ENCODE measurements around the gene RFX2. TPM values are rescaled to one million over a fixed set of nuclear protein-coding genes. Genes with fewer than 3 reads are reported as not detected.

The RFX2 gene
- total and polyA plus RNA-seq, 4 donors, result 0.67 to 5.1 (median 2.8) TPM

DNA sequence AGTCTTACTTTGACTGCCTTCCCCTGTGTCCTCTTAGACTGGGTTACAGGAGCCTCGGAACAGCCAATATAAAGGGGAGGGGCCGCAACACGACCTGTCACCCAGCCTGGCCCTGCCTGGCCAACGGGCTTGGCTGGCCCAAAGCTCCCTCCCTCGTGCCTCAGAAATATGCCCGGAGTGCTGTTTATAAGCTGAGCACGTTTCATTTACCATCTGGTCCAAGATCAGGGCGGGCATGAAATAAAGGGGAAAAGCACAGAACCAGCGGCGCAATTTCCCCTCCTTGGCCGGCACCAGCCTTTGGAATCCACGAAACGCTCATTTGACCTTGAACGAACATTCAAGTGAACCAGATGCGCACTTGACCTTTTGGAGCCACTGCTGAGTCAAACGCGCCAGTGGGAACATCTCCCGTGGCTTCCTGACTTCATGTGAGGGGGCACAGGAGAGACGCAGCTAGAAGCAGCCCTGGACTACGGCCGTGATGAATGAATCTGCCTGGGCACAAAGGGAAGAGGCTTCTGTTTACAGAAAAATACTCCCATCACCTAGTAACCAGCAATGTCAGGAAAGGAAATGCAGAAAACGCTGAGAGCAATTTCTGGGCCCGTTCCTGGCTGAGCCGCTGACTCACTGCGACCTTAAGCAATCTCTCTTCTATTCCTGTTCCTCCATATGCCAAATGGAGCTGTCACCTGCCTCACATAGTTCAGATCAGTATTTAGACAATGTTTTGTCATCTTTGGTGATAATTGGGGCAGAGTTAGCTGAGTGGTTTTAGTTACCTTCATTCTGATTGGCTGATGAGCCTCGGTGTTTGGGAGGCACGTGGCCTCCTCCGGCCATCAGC is 53.3 kb downstream of the RFX2 start:
- DNase-seq (ENCODE audit: low spot score), result no peak

DNA sequence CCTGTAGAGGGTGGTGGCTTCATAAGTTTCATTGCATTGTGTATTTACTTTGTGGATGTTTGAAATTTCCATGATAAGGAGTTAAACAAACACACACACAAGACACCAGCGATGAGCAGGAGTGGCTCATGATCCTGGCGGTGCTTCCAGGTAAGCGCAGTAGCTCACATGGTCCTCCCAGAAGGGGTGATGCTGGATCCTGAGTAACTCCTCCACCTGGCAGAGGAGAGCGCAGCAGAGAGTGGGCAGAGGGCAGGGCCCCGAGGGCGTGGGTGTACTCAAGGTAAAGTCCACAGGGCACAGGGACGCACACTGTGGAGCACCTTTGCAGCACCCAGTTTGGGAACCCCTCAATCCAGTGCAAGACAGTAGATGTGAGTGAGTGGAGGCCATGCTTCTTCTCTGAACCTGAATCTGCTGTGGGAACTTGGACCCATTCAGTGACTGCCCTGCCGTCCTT is 54.0 kb downstream of the RFX2 start:
- Histone ChIP-seq H3K27me3 (ENCODE audit: control insufficient read depth in 4 of 4, insufficient read depth in 4 of 4, low read length in 3 of 4) (no peaks in the 10 kb centered on the region), H3K4me1 (ENCODE audit: control insufficient read depth in 4 of 4, insufficient read depth in 4 of 4, low read length in 3 of 4) (peaks cover 7 to 15% (median 10%) of the 10 kb centered on the region in 4 donors), H3K4me3 (ENCODE audit: low read depth in 1 of 3, low read length in 3 of 3) (no peak overlapping the region), H3K36me3 (ENCODE audit: control insufficient read depth in 4 of 4, insufficient read depth in 3 of 4, low read depth in 1 of 4, low read length in 3 of 4) (no peaks in the 10 kb centered on the region), H3K9ac (ENCODE audit: low read depth in 1 of 2, low read length in 2 of 2) (peak overlapping the region in 1 of 2 donors; percentile 68), H3K9me3 (ENCODE audit: control insufficient read depth in 4 of 4, low read length in 3 of 4) (no peaks in the 10 kb centered on the region), H3K27ac (ENCODE audit: low read depth in 1 of 2, low read length in 2 of 2) (peak overlapping the region; percentile 75 to 80)
- WGBS, result 38% methylated on average over 8 of the region's 8 CpGs
- no peak for DNase-seq (ENCODE audit: low spot score)
- TF ChIP-seq JUND (IDR thresholded peaks at IDR 0.05) (no peak), FOXA2 (IDR thresholded peaks at IDR 0.05) (peak; percentile 66), NR2F2 (IDR thresholded peaks at IDR 0.05) (no peak), SP1 (IDR thresholded peaks at IDR 0.05) (no peak), FOXA1 (IDR thresholded peaks at IDR 0.05) (peak; percentile 33), TAF1 (conservative IDR thresholded peaks at IDR 0.05) (no peak), HNF4A (conservative IDR thresholded peaks at IDR 0.05) (peak; percentile 70 to 71), EGR1 (IDR thresholded peaks at IDR 0.05; ENCODE audit: low read depth in 2 of 2) (no peak), GABPA (IDR thresholded peaks at IDR 0.05 in 1 of 2, conservative IDR thresholded peaks at IDR 0.05 in 1 of 2) (no peak), RAD21 (IDR thresholded peaks at IDR 0.05) (peak in 1 of 2 donors; percentile 55), RXRA (IDR thresholded peaks at IDR 0.05) (peak in 1 of 2 donors; percentile 17), YY1 (IDR thresholded peaks at IDR 0.05) (no peak)
- TF ChIP-seq, protein P1, sequence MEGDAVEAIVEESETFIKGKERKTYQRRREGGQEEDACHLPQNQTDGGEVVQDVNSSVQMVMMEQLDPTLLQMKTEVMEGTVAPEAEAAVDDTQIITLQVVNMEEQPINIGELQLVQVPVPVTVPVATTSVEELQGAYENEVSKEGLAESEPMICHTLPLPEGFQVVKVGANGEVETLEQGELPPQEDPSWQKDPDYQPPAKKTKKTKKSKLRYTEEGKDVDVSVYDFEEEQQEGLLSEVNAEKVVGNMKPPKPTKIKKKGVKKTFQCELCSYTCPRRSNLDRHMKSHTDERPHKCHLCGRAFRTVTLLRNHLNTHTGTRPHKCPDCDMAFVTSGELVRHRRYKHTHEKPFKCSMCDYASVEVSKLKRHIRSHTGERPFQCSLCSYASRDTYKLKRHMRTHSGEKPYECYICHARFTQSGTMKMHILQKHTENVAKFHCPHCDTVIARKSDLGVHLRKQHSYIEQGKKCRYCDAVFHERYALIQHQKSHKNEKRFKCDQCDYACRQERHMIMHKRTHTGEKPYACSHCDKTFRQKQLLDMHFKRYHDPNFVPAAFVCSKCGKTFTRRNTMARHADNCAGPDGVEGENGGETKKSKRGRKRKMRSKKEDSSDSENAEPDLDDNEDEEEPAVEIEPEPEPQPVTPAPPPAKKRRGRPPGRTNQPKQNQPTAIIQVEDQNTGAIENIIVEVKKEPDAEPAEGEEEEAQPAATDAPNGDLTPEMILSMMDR (IDR thresholded peaks at IDR 0.05; ENCODE audit: low read depth, low read length, missing input control), result peak; percentile 25
- TF ChIP-seq, protein P2, sequence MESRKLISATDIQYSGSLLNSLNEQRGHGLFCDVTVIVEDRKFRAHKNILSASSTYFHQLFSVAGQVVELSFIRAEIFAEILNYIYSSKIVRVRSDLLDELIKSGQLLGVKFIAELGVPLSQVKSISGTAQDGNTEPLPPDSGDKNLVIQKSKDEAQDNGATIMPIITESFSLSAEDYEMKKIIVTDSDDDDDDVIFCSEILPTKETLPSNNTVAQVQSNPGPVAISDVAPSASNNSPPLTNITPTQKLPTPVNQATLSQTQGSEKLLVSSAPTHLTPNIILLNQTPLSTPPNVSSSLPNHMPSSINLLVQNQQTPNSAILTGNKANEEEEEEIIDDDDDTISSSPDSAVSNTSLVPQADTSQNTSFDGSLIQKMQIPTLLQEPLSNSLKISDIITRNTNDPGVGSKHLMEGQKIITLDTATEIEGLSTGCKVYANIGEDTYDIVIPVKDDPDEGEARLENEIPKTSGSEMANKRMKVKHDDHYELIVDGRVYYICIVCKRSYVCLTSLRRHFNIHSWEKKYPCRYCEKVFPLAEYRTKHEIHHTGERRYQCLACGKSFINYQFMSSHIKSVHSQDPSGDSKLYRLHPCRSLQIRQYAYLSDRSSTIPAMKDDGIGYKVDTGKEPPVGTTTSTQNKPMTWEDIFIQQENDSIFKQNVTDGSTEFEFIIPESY (IDR thresholded peaks at IDR 0.05), result no peak
- TF ChIP-seq, protein P3, sequence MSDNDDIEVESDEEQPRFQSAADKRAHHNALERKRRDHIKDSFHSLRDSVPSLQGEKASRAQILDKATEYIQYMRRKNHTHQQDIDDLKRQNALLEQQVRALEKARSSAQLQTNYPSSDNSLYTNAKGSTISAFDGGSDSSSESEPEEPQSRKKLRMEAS (IDR thresholded peaks at IDR 0.05), result no peak
- TF ChIP-seq, protein P4, sequence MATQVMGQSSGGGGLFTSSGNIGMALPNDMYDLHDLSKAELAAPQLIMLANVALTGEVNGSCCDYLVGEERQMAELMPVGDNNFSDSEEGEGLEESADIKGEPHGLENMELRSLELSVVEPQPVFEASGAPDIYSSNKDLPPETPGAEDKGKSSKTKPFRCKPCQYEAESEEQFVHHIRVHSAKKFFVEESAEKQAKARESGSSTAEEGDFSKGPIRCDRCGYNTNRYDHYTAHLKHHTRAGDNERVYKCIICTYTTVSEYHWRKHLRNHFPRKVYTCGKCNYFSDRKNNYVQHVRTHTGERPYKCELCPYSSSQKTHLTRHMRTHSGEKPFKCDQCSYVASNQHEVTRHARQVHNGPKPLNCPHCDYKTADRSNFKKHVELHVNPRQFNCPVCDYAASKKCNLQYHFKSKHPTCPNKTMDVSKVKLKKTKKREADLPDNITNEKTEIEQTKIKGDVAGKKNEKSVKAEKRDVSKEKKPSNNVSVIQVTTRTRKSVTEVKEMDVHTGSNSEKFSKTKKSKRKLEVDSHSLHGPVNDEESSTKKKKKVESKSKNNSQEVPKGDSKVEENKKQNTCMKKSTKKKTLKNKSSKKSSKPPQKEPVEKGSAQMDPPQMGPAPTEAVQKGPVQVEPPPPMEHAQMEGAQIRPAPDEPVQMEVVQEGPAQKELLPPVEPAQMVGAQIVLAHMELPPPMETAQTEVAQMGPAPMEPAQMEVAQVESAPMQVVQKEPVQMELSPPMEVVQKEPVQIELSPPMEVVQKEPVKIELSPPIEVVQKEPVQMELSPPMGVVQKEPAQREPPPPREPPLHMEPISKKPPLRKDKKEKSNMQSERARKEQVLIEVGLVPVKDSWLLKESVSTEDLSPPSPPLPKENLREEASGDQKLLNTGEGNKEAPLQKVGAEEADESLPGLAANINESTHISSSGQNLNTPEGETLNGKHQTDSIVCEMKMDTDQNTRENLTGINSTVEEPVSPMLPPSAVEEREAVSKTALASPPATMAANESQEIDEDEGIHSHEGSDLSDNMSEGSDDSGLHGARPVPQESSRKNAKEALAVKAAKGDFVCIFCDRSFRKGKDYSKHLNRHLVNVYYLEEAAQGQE (IDR thresholded peaks at IDR 0.05), result no peak
- TF ChIP-seq, protein P5, sequence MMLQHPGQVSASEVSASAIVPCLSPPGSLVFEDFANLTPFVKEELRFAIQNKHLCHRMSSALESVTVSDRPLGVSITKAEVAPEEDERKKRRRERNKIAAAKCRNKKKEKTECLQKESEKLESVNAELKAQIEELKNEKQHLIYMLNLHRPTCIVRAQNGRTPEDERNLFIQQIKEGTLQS (IDR thresholded peaks at IDR 0.05), result no peak

More for the DNA sequence above, 53.3 kb downstream of the RFX2 start:
- Histone ChIP-seq H3K27ac (ENCODE audit: low read depth in 1 of 2, low read length in 2 of 2) (peak overlapping the region; percentile 75 to 80), H3K9ac (ENCODE audit: low read depth in 1 of 2, low read length in 2 of 2) (peak overlapping the region in 1 of 2 donors; percentile 68), H3K36me3 (ENCODE audit: control insufficient read depth in 4 of 4, insufficient read depth in 3 of 4, low read depth in 1 of 4, low read length in 3 of 4) (no peaks in the 10 kb centered on the region), H3K9me3 (ENCODE audit: control insufficient read depth in 4 of 4, low read length in 3 of 4) (no peaks in the 10 kb centered on the region), H3K4me1 (ENCODE audit: control insufficient read depth in 4 of 4, insufficient read depth in 4 of 4, low read length in 3 of 4) (peaks cover 7 to 15% (median 10%) of the 10 kb centered on the region in 4 donors), H3K4me3 (ENCODE audit: low read depth in 1 of 3, low read length in 3 of 3) (no peak overlapping the region), H3K27me3 (ENCODE audit: control insufficient read depth in 4 of 4, insufficient read depth in 4 of 4, low read length in 3 of 4) (no peaks in the 10 kb centered on the region)
- TF ChIP-seq SP1 (IDR thresholded peaks at IDR 0.05), result peak; percentile 56
- no peak for TF ChIP-seq FOXA1 (IDR thresholded peaks at IDR 0.05)
- TF ChIP-seq, protein P5 (IDR thresholded peaks at IDR 0.05), result no peak
- no peak for TF ChIP-seq TAF1 (conservative IDR thresholded peaks at IDR 0.05)
- TF ChIP-seq, protein P1 (IDR thresholded peaks at IDR 0.05; ENCODE audit: low read depth, low read length, missing input control), result no peak
- TF ChIP-seq NR2F2 (IDR thresholded peaks at IDR 0.05), result peak; percentile 94
- peak; percentile 31 to 36 for TF ChIP-seq RXRA (IDR thresholded peaks at IDR 0.05)
- TF ChIP-seq HNF4G (IDR thresholded peaks at IDR 0.05), result no peak
- TF ChIP-seq JUND (IDR thresholded peaks at IDR 0.05), result peak; percentile 88 to 89
- WGBS, result 38% methylated on average over 28 of the region's 28 CpGs
